Gastrocnemius medialis (tissue), 4 donors: Measurements from ENCODE around the gene C5AR1.

ENCODE experiments used
- CTCF ChIP-seq, 5 experiments: fragments of 450-650 bp in 3 of 5; fragments of 200-600 bp in 2 of 5; sonication (generic) in 2 of 5; IDR thresholded peaks in 4 of 5; conservative IDR thresholded peaks in 1 of 5; 1 replicate in 4 of 5; 2 replicates in 1 of 5; pipeline ENCODE4 v1.5.1; 2016 to 2019; ENCODE audit warnings: antibody characterized with exemption in 5 of 5, mild to moderate bottlenecking in 3 of 5, moderate library complexity in 3 of 5
- POLR2A ChIP-seq, 2 donors: fragments of 450-650 bp; IDR thresholded peaks; one replicate each; pipeline ENCODE4 v1.6.1; 2017; ENCODE audit warnings: antibody characterized with exemption in 2 of 2, mild to moderate bottlenecking in 2 of 2, moderate library complexity in 2 of 2

- TF ChIP-seq CTCF (IDR thresholded peaks at IDR 0.05 in 4 of 5, conservative IDR thresholded peaks at IDR 0.05 in 1 of 5) (no peak), POLR2A (IDR thresholded peaks at IDR 0.05) (no peak)
Observed at GRCh38 chr19:47323409-47323808, 13.7 kb downstream of the C5AR1 start.
